Erythroblast (primary cell): Measurements from ENCODE around the gene PDE12.
A peak's percentile ranks its signal among the peaks of the same experiment; 100 is the strongest.

Source experiments
- DNase-seq, 2 experiments: peaks; one replicate each; lab custom pipeline; 2025; lab: John Stamatoyannopoulos, UW
- GATA1 ChIP-seq: IDR thresholded peaks from 2 replicates; pipeline ENCODE4 v1.6.1; 2011; ENCODE audit warnings: low read depth, mild to moderate bottlenecking, control low read depth, low read length, moderate library complexity
- POLR2A ChIP-seq: IDR thresholded peaks from 2 replicates; pipeline ENCODE4 v1.6.1; 2011; ENCODE audit warnings: mild to moderate bottlenecking, low read length

PDE12 gene

GRCh38 chr3:57570878-57571277 lies 14.8 kb downstream of the PDE12 start:
- no peak for TF ChIP-seq GATA1
- TF ChIP-seq POLR2A: no peak

DNA sequence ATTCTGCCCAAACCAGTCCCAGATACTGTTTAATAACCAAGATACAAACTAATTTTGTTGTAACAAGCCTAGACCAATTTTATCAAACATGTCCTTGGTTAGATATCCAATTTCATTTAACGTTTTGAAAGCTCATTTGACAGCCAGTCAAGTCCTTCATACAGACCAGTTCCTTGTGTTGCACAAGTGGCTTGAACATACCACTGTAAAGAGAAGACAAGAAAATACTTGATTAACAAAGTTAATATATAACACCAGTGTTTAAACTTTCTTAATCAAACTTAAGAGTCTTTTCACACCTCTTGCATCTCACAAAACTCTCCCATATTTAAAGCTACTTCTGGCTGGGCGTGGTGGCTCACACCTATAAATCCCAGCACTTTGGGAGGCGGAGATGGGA lies 16.0 kb downstream of the PDE12 start:
- DNase-seq: no peak
- TF ChIP-seq GATA1 (no peak), POLR2A (no peak)

More at GRCh38 chr3:57570878-57571277, 14.8 kb downstream of the PDE12 start:
- no peak for DNase-seq

DNA sequence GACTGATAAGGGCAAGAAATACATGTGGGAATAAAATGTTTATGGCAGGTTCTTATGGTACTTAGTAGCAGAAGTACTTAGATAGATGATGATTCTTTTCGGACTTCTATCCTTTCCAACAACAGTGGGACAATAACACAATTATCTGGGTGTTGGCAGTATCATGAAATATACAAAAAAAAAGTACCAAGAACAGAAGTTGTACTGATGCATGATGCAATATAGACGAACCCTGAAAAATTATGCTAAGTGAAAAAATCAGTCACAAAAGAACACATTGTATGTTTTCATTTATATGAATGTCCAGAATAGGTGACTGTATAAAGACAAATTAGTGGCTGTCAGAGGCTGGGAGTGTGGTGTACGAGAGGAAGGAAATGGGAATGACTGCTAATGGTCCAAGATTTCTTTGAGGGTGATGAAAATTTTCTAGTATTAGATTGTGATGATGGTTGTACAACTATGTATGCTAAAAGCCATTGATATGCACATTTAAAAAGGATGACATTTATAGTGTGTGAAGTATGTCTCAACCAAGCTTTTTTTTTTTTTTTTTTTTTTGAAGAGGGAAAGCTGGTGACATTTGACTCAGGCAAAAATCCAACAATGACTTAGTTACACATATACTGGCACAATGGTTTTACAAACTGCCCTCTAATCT lies 20.0 kb downstream of the PDE12 start:
- no peak for TF ChIP-seq GATA1
- TF ChIP-seq POLR2A: no peak
- DNase-seq: no peak

DNA sequence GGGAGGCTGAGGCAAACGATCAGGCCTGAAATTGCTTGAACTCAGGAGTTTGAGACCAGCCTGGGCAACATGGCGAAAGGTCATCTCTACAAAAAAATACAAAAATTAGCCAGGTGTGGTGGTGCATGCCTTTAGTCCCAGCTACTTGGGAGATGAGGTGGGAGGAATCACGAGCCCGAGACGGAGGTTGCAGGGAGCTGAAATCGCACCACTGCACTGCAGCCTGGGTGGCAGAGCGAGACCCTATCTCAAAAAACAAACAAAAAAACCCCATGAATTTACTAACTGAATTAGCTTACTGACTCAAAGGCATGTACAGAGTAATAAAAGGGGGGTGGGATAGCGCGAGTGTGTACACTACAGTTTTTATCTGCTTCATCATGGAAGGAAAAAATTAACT lies 21.7 kb downstream of the PDE12 start:
- TF ChIP-seq POLR2A (no peak), GATA1 (no peak)
- DNase-seq: no peak

- TF ChIP-seq GATA1 (no peak), POLR2A (no peak)
- DNase-seq: peak; percentile 43 to 65
These were observed 26.5 kb downstream of the PDE12 start for GRCh38 chr3:57582474-57583168.

GRCh38 chr3:57583544-57583943 lies 27.5 kb downstream of the PDE12 start:
- no peak for TF ChIP-seq GATA1
- TF ChIP-seq POLR2A: no peak
- peak; percentile 74 to 76 for DNase-seq

DNA sequence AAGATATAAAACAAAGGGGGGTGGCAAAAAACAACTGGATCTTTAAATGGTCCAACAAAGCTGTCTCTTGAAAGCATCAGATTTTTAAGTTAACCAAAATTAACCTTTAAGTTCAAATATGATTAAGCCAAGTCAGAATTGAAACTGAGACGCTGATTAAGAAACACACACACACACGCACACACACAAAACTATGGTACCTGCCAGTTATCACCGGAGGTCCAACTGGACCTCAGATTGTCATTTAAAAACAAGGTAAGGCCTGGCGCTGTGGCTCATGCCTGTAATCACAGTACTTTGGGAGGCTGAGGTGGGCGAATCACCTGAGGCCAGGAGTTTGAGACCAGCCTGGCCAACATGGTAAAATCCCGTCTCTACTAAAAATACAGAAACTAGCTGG lies 30.7 kb downstream of the PDE12 start:
- TF ChIP-seq POLR2A (no peak), GATA1 (no peak)
- peak in 1 of 2 experiments; percentile 29 for DNase-seq

GRCh38 chr3:57587905-57588304 lies 31.8 kb downstream of the PDE12 start:
- TF ChIP-seq GATA1 (no peak), POLR2A (peak; percentile 17)
- peak; percentile 92 for DNase-seq

DNA sequence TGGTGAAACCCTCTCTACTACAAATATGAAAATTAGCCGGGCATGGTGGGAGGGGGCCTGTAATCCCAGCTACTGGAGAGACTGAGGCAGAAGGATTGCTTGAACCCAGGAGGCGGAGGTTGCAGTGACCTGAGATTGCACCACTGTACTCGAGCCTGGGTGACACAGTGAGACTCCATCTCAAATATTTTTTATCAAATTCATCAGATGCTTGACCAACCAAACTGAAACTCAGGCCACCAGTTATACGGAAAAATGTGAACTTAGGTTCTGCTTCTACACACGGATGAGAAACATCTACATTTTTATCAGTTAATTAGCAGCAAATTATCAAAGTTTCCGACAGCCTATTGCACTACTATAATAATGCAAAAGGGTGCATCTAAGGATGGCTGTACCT lies 36.2 kb downstream of the PDE12 start:
- TF ChIP-seq POLR2A (no peak), GATA1 (no peak)
- peak in 1 of 2 experiments; percentile 25 for DNase-seq

GRCh38 chr3:57594144-57594543 lies 38.1 kb downstream of the PDE12 start:
- no peak for TF ChIP-seq POLR2A
- TF ChIP-seq GATA1: no peak
- DNase-seq: peak in 1 of 2 experiments; percentile 46

GRCh38 chr3:57594576-57594975 lies 38.5 kb downstream of the PDE12 start:
- TF ChIP-seq POLR2A: no peak
- no peak for TF ChIP-seq GATA1

GRCh38 chr3:57596495-57597126 lies 40.5 kb downstream of the PDE12 start:
- TF ChIP-seq POLR2A (no peak), GATA1 (no peak)
- DNase-seq: peak; percentile 79 to 87

More at GRCh38 chr3:57594576-57594975, 38.5 kb downstream of the PDE12 start:
- DNase-seq: peak in 1 of 2 experiments; percentile 46

GRCh38 chr3:57597127-57597923 lies 41.3 kb downstream of the PDE12 start, which contains the start of gene ARF4:
Gene ARF4 (minus strand): TSS chr3:57597344. CDS start chr3:57597140, 204 bp downstream.
- TF ChIP-seq POLR2A: peak; percentile 99
- no peak for TF ChIP-seq GATA1
- peak; percentile 100 for DNase-seq
